Muscle of arm (tissue), 12 donors: ENCODE data around the gene OPHN1. TPM values are rescaled to one million over a fixed set of nuclear protein-coding genes. Genes with fewer than 3 reads are reported as not detected.
A peak's percentile ranks its signal among the peaks of the same experiment; 100 is the strongest.

Experiments used
- DNase-seq: peaks from one replicate; pipeline ENCODE4 v3.0.0-alpha.2; 2013
- polyA plus RNA-seq, 12 donors: library from polyadenylated mRNA; unstranded; fragments of 120-200 nt; gene quantifications; one replicate each; pipeline ENCODE4 v1.2.1, GENCODE V29; 2013; ENCODE audit not compliant: insufficient read length in 12 of 12

OPHN1 gene
- polyA plus RNA-seq, 12 donors: 14.2 to 40.8 (median 17.9) TPM; not detected in 1

GRCh38 chrX:68180579-68180978 is 252.7 kb downstream of the OPHN1 start:
- DNase-seq: no peak

- DNase-seq: no peak
These were observed 253.9 kb downstream of the OPHN1 start for GRCh38 chrX:68179355-68179754.

GRCh38 chrX:68177542-68177941 is 255.8 kb downstream of the OPHN1 start:
- no peak for DNase-seq

GRCh38 chrX:68175562-68175961 is 257.7 kb downstream of the OPHN1 start:
- no peak for DNase-seq

GRCh38 chrX:68163441-68163840 is 269.9 kb downstream of the OPHN1 start:
- DNase-seq: no peak

- no peak for DNase-seq
These were observed 285.4 kb downstream of the OPHN1 start for GRCh38 chrX:68147848-68148247.

- peak; percentile 15 for DNase-seq
These were observed 287.2 kb downstream of the OPHN1 start for GRCh38 chrX:68146054-68146453.

GRCh38 chrX:68139791-68140190 is 293.5 kb downstream of the OPHN1 start:
- DNase-seq: no peak

- no peak for DNase-seq
These were observed 300.1 kb downstream of the OPHN1 start for GRCh38 chrX:68133181-68133580.

GRCh38 chrX:68132749-68133148 is 300.5 kb downstream of the OPHN1 start:
- DNase-seq: no peak

GRCh38 chrX:68121835-68122234 is 311.5 kb downstream of the OPHN1 start:
- no peak for DNase-seq

- no peak for DNase-seq
These were observed 311.9 kb downstream of the OPHN1 start for GRCh38 chrX:68121371-68121770.

GRCh38 chrX:68115371-68115770 is 317.9 kb downstream of the OPHN1 start:
- DNase-seq: no peak

- DNase-seq: no peak
These were observed 318.6 kb downstream of the OPHN1 start for GRCh38 chrX:68114573-68115129.

GRCh38 chrX:68113837-68114572 is 319.3 kb downstream of the OPHN1 start:
- DNase-seq: no peak

- no peak for DNase-seq
These were observed 321.0 kb downstream of the OPHN1 start for GRCh38 chrX:68112321-68112720.

- DNase-seq: no peak
These were observed 324.1 kb downstream of the OPHN1 start for GRCh38 chrX:68109162-68109561.

- DNase-seq: no peak
These were observed 334.9 kb downstream of the OPHN1 start for GRCh38 chrX:68098431-68098830.

- no peak for DNase-seq
These were observed 343.0 kb downstream of the OPHN1 start for GRCh38 chrX:68090266-68090665.

GRCh38 chrX:68087526-68087925 is 345.8 kb downstream of the OPHN1 start:
- no peak for DNase-seq

GRCh38 chrX:68086709-68087108 is 346.6 kb downstream of the OPHN1 start:
- DNase-seq: peak; percentile 23

- DNase-seq: peak; percentile 64
These were observed 348.5 kb downstream of the OPHN1 start for GRCh38 chrX:68084765-68085164.

GRCh38 chrX:68083510-68083909 is 349.8 kb downstream of the OPHN1 start:
- DNase-seq: no peak

- DNase-seq: no peak
These were observed 353.3 kb downstream of the OPHN1 start for GRCh38 chrX:68079961-68080360.
